GM23338 (cell line): Measurements from ENCODE around the gene SLX4.

Experiments used
- CREB1 ChIP-seq: fragments of 250-450 bp; sonication (Bioruptor Pico); IDR thresholded peaks from 2 replicates; pipeline ENCODE4 v1.5.0; 2020; ENCODE audit warnings: low read depth, mild to moderate bottlenecking, moderate library complexity
- EZH2 ChIP-seq: fragments of 200-600 bp; sonication (generic); IDR thresholded peaks from one replicate; pipeline ENCODE4 v1.8.0; 2017; ENCODE audit warnings: antibody characterized with exemption, mild to moderate bottlenecking, low read depth; ENCODE audit not compliant: unreplicated experiment
- EZH2phosphoT487 ChIP-seq: fragments of 200-600 bp; sonication (generic); IDR thresholded peaks from one replicate; pipeline ENCODE4 v1.8.1; 2018; ENCODE audit warnings: antibody characterized with exemption; ENCODE audit not compliant: unreplicated experiment
- JUNB ChIP-seq: IDR thresholded peaks from one replicate; pipeline ENCODE4 v1.6.1; 2016; ENCODE audit warnings: antibody characterized with exemption; ENCODE audit not compliant: unreplicated experiment
- NANOG ChIP-seq: IDR thresholded peaks from 2 replicates; pipeline ENCODE4 v1.6.1; 2016; ENCODE audit warnings: antibody characterized with exemption, borderline replicate concordance
- POLR2AphosphoS5 ChIP-seq: IDR thresholded peaks from 2 replicates; pipeline ENCODE4 v1.6.1; 2016; ENCODE audit warnings: antibody characterized with exemption, low read depth
- STAT1 ChIP-seq: IDR thresholded peaks from one replicate; pipeline ENCODE4 v1.6.1; 2016; ENCODE audit warnings: antibody characterized with exemption; ENCODE audit not compliant: unreplicated experiment
- ZNF114 ChIP-seq: fragments of 250-450 bp; sonication (Bioruptor Pico); IDR thresholded peaks from 2 replicates; pipeline ENCODE4 v1.5.0; 2020; ENCODE audit warnings: mild to moderate bottlenecking, moderate library complexity
- ZNF331 ChIP-seq: fragments of 250-450 bp; sonication (Bioruptor Pico); IDR thresholded peaks from 2 replicates; pipeline ENCODE4 v1.5.0; 2020; ENCODE audit warnings: low read depth, mild to moderate bottlenecking, moderate library complexity
- TF ChIP-seq, protein P1 (sequence below), 2 experiments: fragments of 200-600 bp in 1 of 2; sonication (generic) in 1 of 2; conservative IDR thresholded peaks; 2 replicates each; pipeline versions ENCODE4 v1.5.1 to v1.6.1; 2016 to 2017; ENCODE audit warnings: antibody characterized with exemption in 2 of 2, low read depth in 2 of 2, mild to moderate bottlenecking in 2 of 2, moderate library complexity in 1 of 2
- TF ChIP-seq, protein P2 (sequence below): IDR thresholded peaks from one replicate; pipeline ENCODE4 v1.6.1; 2018; ENCODE audit warnings: antibody characterized with exemption; ENCODE audit not compliant: unreplicated experiment
- TF ChIP-seq, protein P3 (sequence below): IDR thresholded peaks from 2 replicates; pipeline ENCODE4 v1.6.1; 2016; ENCODE audit warnings: antibody characterized with exemption
- TF ChIP-seq, protein P4 (sequence below): fragments of 250-450 bp; sonication (Bioruptor Pico); IDR thresholded peaks from 2 replicates; pipeline ENCODE4 v1.5.0; 2020; ENCODE audit warnings: mild to moderate bottlenecking, moderate library complexity

DNA sequence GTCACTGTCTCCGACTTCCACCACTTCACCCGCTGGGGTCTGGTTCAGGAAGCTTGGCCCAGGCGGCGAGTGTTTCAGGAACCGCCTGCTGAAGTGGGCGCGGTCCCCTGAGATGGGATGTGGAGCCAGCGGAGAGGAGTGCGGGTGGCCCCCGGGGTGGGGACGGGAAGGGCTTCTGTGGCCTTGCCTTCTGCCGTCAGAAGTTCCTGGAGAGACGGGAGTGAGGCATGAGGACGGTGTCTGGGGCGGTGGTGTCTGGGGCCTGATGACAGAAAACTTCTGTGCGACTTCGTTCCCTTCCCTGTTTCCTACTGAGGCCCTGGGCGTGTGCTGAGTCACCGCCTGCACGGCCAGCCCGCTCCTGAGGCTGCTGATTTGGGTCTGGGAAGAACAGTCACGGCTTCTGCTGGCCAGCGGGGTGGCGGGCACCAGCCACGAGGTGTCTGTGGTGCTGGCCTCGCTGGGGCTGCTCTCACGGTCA is 21.9 kb downstream of the SLX4 start:
- TF ChIP-seq, protein P1, sequence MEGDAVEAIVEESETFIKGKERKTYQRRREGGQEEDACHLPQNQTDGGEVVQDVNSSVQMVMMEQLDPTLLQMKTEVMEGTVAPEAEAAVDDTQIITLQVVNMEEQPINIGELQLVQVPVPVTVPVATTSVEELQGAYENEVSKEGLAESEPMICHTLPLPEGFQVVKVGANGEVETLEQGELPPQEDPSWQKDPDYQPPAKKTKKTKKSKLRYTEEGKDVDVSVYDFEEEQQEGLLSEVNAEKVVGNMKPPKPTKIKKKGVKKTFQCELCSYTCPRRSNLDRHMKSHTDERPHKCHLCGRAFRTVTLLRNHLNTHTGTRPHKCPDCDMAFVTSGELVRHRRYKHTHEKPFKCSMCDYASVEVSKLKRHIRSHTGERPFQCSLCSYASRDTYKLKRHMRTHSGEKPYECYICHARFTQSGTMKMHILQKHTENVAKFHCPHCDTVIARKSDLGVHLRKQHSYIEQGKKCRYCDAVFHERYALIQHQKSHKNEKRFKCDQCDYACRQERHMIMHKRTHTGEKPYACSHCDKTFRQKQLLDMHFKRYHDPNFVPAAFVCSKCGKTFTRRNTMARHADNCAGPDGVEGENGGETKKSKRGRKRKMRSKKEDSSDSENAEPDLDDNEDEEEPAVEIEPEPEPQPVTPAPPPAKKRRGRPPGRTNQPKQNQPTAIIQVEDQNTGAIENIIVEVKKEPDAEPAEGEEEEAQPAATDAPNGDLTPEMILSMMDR (conservative IDR thresholded peaks at IDR 0.05; ENCODE audit: low read depth in 2 of 2): no peak
- TF ChIP-seq, protein P2, sequence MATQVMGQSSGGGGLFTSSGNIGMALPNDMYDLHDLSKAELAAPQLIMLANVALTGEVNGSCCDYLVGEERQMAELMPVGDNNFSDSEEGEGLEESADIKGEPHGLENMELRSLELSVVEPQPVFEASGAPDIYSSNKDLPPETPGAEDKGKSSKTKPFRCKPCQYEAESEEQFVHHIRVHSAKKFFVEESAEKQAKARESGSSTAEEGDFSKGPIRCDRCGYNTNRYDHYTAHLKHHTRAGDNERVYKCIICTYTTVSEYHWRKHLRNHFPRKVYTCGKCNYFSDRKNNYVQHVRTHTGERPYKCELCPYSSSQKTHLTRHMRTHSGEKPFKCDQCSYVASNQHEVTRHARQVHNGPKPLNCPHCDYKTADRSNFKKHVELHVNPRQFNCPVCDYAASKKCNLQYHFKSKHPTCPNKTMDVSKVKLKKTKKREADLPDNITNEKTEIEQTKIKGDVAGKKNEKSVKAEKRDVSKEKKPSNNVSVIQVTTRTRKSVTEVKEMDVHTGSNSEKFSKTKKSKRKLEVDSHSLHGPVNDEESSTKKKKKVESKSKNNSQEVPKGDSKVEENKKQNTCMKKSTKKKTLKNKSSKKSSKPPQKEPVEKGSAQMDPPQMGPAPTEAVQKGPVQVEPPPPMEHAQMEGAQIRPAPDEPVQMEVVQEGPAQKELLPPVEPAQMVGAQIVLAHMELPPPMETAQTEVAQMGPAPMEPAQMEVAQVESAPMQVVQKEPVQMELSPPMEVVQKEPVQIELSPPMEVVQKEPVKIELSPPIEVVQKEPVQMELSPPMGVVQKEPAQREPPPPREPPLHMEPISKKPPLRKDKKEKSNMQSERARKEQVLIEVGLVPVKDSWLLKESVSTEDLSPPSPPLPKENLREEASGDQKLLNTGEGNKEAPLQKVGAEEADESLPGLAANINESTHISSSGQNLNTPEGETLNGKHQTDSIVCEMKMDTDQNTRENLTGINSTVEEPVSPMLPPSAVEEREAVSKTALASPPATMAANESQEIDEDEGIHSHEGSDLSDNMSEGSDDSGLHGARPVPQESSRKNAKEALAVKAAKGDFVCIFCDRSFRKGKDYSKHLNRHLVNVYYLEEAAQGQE: no peak
- TF ChIP-seq EZH2 (no peak), POLR2AphosphoS5 (no peak), CREB1 (CRISPR knock-in tag) (no peak), STAT1 (no peak), EZH2phosphoT487 (no peak), NANOG (no peak), ZNF331 (CRISPR knock-in tag) (no peak), JUNB (no peak), ZNF114 (CRISPR knock-in tag) (no peak)
- TF ChIP-seq, protein P3, sequence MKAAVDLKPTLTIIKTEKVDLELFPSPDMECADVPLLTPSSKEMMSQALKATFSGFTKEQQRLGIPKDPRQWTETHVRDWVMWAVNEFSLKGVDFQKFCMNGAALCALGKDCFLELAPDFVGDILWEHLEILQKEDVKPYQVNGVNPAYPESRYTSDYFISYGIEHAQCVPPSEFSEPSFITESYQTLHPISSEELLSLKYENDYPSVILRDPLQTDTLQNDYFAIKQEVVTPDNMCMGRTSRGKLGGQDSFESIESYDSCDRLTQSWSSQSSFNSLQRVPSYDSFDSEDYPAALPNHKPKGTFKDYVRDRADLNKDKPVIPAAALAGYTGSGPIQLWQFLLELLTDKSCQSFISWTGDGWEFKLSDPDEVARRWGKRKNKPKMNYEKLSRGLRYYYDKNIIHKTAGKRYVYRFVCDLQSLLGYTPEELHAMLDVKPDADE: no peak
- TF ChIP-seq, protein P4, sequence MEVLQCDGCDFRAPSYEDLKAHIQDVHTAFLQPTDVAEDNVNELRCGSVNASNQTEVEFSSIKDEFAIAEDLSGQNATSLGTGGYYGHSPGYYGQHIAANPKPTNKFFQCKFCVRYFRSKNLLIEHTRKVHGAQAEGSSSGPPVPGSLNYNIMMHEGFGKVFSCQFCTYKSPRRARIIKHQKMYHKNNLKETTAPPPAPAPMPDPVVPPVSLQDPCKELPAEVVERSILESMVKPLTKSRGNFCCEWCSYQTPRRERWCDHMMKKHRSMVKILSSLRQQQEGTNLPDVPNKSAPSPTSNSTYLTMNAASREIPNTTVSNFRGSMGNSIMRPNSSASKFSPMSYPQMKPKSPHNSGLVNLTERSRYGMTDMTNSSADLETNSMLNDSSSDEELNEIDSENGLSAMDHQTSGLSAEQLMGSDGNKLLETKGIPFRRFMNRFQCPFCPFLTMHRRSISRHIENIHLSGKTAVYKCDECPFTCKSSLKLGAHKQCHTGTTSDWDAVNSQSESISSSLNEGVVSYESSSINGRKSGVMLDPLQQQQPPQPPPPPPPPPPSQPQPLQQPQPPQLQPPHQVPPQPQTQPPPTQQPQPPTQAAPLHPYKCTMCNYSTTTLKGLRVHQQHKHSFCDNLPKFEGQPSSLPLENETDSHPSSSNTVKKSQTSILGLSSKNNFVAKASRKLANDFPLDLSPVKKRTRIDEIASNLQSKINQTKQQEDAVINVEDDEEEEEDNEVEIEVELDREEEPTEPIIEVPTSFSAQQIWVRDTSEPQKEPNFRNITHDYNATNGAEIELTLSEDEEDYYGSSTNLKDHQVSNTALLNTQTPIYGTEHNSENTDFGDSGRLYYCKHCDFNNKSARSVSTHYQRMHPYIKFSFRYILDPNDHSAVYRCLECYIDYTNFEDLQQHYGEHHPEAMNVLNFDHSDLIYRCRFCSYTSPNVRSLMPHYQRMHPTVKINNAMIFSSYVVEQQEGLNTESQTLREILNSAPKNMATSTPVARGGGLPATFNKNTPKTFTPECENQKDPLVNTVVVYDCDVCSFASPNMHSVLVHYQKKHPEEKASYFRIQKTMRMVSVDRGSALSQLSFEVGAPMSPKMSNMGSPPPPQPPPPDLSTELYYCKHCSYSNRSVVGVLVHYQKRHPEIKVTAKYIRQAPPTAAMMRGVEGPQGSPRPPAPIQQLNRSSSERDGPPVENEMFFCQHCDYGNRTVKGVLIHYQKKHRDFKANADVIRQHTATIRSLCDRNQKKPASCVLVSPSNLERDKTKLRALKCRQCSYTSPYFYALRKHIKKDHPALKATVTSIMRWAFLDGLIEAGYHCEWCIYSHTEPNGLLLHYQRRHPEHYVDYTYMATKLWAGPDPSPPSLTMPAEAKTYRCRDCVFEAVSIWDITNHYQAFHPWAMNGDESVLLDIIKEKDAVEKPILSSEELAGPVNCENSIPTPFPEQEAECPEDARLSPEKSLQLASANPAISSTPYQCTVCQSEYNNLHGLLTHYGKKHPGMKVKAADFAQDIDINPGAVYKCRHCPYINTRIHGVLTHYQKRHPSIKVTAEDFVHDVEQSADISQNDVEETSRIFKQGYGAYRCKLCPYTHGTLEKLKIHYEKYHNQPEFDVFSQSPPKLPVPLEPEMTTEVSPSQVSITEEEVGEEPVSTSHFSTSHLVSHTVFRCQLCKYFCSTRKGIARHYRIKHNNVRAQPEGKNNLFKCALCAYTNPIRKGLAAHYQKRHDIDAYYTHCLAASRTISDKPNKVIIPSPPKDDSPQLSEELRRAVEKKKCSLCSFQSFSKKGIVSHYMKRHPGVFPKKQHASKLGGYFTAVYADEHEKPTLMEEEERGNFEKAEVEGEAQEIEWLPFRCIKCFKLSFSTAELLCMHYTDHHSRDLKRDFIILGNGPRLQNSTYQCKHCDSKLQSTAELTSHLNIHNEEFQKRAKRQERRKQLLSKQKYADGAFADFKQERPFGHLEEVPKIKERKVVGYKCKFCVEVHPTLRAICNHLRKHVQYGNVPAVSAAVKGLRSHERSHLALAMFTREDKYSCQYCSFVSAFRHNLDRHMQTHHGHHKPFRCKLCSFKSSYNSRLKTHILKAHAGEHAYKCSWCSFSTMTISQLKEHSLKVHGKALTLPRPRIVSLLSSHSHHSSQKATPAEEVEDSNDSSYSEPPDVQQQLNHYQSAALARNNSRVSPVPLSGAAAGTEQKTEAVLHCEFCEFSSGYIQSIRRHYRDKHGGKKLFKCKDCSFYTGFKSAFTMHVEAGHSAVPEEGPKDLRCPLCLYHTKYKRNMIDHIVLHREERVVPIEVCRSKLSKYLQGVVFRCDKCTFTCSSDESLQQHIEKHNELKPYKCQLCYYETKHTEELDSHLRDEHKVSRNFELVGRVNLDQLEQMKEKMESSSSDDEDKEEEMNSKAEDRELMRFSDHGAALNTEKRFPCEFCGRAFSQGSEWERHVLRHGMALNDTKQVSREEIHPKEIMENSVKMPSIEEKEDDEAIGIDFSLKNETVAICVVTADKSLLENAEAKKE (CRISPR knock-in tag): no peak
